GM13976 (cell line): ENCODE results near the gene DSC2.
A peak's percentile ranks its signal among the peaks of the same experiment; 100 is the strongest.

Experiments used
- DNase-seq: peaks from one replicate; pipeline ENCODE4 v3.0.0; 2012; ENCODE audit warnings: low spot score
- CTCF ChIP-seq: IDR thresholded peaks from 2 replicates; pipeline ENCODE4 v1.5.1; 2012; ENCODE audit warnings: borderline replicate concordance, mild to moderate bottlenecking; ENCODE audit not compliant: insufficient read depth; ENCODE audit errors: extremely low read depth, missing control alignments, control extremely low read depth
- in situ Hi-C: fragments of 300-500 bp; cut with MboI; formaldehyde crosslinking; loops from one replicate; pipeline ENCODE4 v1.12.0; 2022; ENCODE audit warnings: low sequenced_read_pairs, mixed read lengths, inconsistent platforms; ENCODE audit not compliant: unreplicated experiment

The DSC2 gene

GRCh38 chr18:31048216-31048615 lies 54.0 kb downstream of the DSC2 start:
- no peak for DNase-seq
- in situ Hi-C loops, result no loop called here
- no peak for TF ChIP-seq CTCF

- no peak for DNase-seq
- in situ Hi-C loops, result no loop called here
- TF ChIP-seq CTCF, result no peak
Measured at GRCh38 chr18:31046916-31047315, 55.3 kb downstream of the DSC2 start.

GRCh38 chr18:31045599-31045998 lies 56.6 kb downstream of the DSC2 start:
- in situ Hi-C loops, result no loop called here
- TF ChIP-seq CTCF, result no peak
- DNase-seq, result no peak

GRCh38 chr18:31044926-31045325 lies 57.3 kb downstream of the DSC2 start:
- TF ChIP-seq CTCF, result no peak
- DNase-seq, result no peak
- in situ Hi-C loops, result no loop called here

GRCh38 chr18:31043709-31044108 lies 58.5 kb downstream of the DSC2 start:
- DNase-seq, result no peak
- no peak for TF ChIP-seq CTCF
- in situ Hi-C loops, result no loop called here

GRCh38 chr18:31042406-31043181 lies 59.6 kb downstream of the DSC2 start, which contains the start of gene DSC3:
TSS of gene DSC3 (minus strand) at chr18:31042742. CDS start at chr18:31042660, 82 bp downstream.
- DNase-seq, result peak; percentile 40
- in situ Hi-C loops, result no loop called here
- no peak for TF ChIP-seq CTCF
